Activated CD4-positive, CD25-positive, alpha-beta regulatory T cell treated with anti-CD3 and anti-CD28 coated beads, Interleukin-2, amount 50 U/mL, for 24 hours (primary cell): Measurements from ENCODE around the gene SH2D7.

Source experiments
- ATAC-seq, 2 donors: fragments of 150-1000 bp; cut with Tn5 transposase; one replicate each; pipeline ENCODE4 v1.10.0; 2021; ENCODE audit warnings: mild to moderate bottlenecking in 1 of 2, moderate library complexity in 1 of 2

Gene SH2D7

DNA sequence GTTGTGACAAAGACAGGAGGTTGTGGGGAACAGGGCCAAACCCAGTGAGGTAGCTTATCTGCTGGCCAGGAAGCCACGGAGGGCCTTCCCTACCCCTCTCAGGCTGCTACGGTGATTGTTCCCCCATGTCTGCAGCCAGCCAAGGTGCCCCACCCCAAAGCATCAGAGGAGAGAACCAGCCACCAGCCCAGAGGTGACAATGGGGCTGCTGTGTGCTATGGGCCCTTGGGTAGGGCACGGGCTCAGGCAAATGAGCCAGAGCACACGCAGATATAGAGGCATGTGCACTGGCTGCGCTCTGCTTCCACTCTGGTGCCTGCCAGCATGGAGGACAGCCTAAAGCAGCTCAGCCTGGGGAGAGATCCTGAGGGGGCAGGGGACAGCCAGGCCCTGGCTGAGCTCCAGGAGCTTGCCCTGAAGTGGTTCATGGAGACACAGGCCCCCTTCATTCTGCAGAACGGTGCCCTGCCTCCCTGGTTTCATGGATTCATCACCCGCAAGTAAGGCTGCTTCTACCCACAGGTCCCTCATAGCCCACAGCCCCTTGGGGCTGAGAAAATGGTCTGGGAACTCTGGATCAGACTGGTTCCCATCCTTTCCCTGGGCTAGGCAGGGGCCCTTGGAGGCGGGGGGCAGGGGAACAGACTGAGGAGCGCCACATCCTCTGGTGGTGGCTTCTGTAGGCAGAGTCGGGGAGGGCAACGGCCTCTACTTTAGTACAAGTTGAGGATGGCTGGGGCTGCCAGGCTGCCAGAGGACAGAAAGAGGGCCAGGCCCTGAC is at the start of gene SH2D7:
Gene SH2D7, plus strand, starts transcription at position 301 of the 781 bp plus-strand sequence. Its CDS starts 24 bp downstream, at position 325.
- ATAC-seq: no peak

DNA sequence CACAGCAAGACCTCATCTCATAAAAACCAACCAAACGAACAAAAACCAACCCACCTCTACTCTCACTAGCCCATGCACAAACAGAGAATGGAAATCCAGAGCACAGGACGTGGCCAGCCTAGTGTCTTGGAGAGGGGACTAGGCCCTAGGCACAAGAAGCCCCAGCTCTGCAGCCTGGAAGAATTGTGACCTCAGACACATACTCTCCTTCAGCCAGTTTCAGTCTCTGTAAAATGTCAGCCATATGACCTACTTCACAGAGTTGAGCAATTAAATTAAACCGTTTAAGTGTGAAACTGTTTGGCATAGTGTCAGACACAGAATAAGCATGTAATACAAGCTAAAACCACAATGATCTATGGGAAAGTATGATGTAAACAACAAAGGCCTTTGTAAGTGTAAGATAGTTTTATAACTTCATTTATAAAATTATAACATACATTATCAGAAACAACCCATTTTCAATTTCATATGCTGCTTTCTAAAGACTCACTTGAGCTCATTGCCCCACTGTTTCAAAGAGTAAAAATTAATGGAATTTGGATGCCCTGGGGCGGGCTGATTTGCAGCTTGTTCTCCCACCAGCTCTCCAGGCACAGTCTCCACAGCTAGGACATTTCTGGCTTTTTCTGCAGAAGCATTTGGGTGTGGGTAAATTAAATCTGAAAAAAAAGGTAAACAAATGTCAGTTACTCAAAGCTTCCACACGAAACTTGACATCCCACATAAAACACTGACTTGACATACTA is 47.8 kb upstream of the SH2D7 start:
- peak; percentile 59 to 62 for ATAC-seq

DNA sequence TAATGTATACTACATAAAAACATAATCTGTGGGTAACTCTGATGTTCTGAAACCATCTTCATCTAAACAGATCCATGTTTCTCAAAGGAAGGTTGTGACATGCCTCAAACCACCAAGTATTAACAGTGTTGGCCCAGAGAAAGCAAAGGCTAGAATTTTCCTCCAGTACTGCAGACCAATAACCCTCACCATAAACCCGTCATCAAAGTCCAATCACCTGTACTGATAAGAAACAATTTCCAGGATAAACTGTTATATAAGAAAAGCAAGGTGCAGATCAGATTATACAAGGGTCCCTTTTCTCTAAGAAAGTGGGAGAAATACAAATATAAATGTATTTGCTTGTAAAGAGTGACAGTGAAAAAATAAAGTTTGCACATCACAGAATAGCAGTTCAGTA is 47.2 kb upstream of the SH2D7 start:
- ATAC-seq: no peak

DNA sequence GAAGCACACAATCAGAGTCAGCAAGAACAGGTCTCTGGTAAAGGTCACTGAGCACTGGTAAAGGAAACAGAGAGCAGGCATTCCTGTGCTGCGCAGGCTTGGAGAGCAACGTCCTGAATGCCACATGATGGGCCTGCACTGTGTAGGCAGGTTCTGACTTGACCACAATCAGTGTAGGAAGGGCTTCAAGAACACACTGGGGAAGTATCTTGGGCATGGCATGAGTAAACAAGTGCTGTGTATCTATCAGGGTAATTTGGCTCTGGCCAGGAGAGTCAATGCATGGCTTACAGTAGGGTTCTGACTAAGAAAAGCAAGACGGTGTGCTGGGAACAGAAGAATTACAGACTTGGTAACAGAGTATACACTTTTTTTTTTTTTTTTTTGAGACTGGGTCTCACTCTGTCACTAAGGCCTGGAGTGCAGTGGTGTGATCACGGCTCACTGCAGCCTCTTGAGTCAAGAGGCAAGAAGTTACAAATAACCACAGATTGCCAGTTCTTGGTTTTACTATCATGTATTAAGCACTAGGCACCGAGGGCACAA is 45.5 kb upstream of the SH2D7 start:
- peak; percentile 62 to 73 for ATAC-seq

DNA sequence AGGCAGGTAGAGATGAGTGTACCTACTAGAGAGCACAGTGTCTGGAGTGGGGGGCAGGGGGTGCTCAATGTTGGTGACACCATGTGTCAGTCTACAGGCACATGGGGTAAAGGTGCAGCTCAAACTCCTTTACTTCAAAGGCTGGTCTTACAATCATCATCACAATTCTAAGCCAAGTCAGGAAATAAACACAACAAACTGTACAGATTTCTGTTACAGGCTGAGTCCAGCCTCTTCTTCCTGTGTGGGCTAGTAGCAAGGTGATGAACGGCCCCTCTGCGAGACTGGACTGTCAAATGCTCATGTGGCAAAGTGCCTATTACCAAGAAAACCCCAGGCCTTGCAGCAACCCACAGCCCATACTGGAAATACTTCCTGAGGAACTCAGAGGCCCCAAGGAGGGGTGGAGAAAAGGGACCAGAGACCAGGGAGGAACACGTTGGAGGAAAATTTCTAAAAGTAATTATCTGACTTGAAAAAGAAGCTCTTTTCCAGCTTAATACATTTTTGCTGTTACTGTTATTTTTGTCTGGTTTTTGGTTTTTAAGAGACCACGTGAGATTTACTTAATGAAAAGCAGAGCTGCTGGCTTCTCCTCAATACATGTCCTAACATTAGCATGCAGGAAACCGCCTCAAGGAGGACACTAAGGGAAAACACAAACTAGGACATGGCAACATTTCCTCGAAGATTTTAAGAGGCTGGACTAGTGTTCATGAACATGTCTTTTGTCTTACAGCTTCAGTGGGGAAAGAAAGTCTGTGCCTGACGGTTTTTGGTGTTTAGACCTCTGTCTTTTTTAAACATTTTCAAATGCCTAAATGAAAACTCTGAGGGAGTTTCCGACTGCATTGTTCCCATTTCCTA is 44.4 kb upstream of the SH2D7 start:
- ATAC-seq: peak in 1 of 2 donors; percentile 12

DNA sequence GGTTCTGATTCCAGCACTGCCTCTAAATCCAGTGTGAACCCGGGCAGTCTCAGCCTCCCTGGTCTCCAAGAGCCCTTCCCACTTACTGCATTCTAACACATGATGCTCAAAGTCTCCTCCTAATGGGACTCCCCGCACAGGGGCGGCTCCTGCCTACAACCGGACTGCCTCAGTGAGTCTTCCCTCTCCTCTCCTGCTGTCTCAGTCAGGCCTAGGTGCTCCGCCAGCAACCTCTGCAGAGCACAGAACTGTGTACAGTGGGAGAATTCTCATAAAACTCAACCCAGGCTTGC is 43.8 kb upstream of the SH2D7 start:
- no peak for ATAC-seq

DNA sequence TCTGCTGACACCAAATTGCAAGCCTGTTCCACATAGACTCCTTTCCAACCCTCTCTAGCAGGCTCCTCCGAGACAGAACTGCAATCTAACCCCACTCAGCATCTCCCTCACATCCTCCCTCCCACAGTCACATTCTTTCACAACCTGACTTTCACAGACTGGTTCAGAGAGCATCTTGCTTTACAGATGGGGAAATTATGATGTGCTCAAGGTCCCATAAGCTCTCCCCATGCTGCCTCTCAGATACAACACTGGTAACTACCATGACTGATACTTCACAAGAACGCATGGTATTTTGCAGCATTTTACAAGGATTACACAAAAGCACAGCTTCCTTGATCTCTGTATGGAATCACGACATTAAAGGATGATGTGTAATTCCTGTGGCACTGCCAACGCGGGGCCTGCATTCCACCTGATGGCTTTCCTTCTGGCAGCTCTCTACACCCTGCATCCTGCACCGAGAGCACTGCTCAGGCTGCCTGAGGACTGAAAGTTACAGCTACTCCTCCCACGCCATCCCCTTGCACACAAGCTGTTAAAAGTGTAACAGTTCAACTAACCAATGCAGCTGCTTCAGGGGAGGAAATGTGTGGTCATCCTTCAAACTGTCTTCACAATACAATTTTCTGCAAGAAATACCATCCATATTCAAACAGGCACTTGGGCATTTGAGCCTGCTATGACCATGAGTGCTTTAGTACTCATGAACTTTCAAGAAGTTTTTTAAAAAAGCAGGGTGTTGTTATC is 42.5 kb upstream of the SH2D7 start:
- ATAC-seq: peak; percentile 57 to 60

DNA sequence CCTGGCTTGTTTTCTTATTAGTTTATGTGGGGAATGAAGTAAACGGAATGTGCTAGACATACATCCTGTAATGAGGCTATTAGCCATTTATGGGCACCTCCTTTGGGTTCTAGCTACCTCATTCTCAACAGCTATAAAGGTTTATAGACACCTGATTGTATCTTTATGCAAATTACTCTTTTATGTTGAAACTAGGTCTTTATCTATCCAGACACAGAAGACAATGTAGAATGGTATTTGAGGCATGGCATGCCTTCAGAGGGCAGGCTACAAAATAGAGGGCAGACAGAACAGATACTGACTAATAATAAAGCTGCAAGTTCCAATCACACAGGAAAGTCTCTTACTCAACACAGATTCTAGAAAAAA is 41.9 kb upstream of the SH2D7 start:
- peak in 1 of 2 donors; percentile 8 for ATAC-seq

DNA sequence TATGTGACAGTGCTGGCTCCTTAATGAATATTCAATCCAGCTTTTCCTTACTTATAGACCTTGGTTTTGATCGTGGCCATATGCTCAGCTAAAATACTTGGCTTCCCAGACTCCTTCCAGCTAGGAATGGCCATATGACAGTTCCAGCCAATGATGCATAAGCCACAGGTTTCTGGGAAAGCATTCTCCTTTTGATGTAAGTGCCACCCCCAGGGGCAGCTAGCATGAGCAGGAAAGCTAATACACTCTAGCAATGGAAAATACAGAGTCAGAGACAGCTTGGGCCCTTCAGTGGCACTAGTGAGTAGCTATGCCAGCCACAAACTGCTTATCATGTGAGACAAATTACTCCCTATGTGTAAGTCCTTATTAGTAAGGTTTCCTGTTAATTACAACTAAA is 41.5 kb upstream of the SH2D7 start:
- peak; percentile 23 to 44 for ATAC-seq

DNA sequence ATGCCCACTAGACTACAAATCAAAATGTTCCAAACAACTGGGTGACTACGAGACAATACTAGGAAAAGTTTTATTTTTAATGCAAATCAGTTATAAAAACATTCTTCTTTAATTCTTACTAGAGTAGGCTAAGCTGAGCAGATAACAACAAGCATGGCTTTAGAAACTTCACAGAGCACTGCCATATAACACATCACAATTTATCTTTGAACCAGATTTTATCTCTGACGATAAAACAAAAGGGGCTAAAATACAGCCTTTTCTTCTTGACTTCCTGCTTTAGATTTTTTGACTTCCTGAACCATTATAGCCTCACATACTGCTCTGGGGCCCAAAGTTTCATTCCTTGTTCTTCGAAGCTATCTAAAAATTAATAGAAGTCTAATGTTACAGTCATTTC is 40.8 kb upstream of the SH2D7 start:
- no peak for ATAC-seq

DNA sequence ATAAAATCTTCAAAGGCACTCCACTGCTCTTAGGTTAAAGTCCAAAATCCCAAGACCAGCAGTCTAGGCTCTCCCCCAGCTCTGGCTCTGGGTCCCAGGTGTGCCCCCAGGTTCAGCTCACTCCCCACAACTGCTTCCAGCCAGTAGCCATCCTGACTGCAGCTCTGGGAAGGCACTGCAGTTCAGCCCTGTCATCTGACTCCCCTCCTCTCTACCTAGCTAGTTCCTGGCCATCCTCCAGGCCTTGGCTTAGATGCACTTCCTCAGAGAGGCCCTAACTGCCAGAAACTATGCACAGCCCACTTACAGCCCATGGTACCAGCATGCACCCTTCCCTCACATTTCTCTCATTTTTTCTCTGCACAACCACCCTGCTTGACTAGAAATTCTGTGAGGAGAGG is 40.4 kb upstream of the SH2D7 start:
- ATAC-seq: no peak

DNA sequence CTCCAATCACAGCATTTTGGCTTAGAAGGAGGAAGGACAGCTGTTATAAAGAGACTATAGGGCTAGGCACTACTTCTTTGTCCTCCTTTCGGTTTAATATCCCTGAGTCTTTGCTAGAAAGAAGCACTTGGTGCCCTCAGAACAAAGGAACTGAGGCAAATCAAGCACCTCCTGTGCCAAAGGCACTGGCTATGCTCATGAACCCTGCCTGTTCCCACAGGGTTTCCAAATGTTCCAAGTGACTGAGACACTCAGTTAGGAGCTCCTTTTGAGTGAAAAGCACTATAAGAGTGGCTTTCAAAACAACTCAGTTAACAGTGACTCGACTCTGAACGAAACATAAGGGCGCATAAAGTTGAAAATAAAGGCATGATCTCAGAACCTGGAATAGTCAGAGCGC is 39.8 kb upstream of the SH2D7 start:
- peak; percentile 10 to 31 for ATAC-seq

DNA sequence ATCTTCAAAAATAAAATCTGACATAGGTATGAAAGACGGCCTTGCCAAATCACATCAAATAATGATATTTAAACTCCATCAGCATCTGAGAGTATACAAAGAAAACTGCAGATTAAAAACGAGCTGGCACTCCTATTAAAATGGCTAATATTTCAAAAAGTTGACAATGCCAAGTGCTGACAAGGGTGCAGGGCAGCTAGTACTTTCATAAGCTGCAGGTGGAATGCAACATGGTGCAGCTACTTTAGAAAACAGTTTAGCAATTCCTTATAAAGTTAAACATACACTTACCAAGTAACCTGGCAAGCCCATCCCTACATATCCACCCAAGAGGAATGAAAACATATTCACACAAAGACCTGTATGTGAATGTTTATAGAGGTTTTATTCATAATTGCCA is 37.8 kb upstream of the SH2D7 start:
- ATAC-seq: no peak

DNA sequence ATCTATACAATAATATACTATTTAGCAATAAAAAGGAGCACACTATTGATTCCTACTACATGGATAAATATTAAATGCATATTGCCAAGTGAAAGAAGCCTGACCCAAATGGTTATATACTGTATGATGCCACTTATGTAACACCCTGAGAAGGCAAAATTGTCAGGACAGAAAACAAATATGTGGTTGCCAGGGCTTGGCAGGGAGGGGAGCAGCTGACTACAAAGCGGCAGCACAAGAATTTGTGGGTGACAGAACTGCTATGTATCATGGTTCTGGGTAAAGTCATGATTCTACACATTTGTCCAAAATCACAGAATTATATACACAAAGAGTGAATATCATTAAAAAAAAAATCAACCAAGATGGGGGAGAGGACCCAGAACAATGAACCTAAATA is 37.4 kb upstream of the SH2D7 start:
- ATAC-seq: no peak

DNA sequence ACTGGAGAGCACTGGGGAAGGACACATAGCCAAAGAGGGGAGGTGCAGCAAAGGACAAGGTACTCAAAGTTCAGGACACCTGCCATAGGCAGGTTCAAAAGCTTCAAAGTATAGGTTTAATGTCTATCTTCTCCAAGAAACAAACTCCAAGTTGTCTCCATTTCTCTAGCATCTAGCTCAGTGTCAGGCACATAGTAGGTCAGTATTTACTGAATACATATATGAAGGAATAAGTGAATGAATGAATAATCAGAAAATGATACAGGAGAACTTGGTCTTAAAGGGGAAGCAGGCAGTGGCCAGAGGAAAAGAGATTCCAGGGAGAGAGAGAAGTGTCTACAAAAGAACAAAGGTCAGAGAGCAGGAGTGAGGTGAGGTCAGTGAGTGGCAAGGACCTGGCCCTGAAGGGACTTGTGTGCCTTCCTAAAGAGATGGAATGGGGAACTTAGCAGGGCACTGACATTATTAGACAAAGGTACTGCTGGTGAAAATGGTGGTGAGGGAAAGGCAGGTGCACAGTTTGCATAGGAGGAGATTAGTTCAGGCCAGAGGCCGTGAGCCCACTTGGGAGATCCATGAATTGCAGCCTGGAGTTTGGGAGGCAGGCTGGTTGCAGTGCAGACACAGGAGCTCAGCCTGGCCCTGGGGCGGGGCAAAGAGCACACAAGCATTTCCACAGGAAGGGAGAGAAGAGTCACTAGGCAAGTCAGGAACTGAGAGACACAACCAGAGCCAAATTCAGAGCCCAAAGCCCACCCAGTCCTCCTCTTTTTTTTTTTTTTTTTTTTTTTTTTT is 36.2 kb upstream of the SH2D7 start:
- ATAC-seq: no peak

DNA sequence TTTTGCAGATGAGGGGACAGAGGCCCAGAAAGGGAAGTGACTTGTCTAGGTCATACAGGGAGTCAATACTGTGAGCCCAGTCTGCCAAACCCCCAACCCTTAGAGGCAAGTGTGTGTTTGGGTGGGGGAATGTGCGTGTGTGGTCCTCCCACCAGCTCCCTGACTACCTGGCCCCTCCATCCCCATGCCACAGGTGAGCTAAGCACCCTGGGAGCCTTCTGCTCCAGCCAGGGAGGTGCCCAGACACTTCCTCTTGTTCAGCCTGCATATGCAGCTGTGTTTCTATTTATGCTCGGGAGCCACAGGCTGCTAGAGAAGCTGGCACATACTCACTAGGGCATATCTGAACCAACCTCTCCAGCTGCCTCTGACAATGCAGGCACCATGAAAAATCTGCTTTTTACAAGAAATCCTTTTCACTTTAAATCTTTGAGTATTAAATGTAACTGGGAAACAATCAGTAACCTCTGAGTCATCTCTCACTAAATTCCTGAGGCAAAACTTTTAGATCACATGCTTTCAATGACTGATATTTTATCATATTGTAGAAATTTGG is 35.6 kb upstream of the SH2D7 start:
- peak; percentile 41 to 49 for ATAC-seq

DNA sequence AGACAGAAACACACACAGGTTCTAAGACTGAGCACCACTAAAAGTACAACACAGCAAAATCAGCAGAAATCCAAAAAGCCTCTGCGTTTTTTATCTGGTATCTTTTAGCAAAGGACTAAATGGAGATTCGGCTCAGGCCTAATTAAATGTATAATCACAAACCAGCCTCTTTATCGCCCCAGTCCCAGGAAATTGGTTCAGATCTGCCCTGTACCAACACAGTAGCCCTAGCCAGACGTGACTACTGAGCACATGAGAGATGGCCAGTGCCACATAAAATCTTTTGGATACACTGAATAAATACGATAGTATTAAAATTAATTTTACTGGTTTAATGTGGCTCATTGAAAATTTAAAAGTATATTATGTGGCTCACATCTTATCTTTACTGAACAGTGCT is 34.6 kb upstream of the SH2D7 start:
- no peak for ATAC-seq

DNA sequence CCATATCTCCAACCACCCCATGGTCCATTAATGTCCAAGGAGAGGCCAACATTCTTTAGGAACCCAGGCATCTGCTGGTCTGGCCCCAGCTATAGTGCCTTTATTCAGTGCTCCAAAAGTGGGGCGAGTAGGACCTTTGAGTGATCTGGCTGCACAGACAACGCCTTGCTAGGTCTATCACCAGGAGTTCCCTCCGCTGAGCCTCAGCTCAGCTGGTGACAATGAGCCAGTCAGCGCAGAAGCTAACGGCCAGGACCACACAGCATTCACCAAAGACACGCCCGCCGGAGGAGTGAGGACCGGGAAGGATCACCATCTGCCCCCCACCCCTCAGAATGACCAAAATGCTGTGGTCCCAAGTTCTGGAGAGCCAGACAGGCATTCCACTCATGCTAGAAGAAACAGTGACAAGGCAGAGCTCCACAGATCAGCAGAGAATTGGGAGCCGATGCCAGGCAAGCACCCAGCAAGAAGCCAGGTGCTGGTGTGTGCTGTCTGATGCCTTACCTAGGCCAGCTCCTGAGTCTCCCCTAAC is 33.9 kb upstream of the SH2D7 start:
- ATAC-seq: no peak

DNA sequence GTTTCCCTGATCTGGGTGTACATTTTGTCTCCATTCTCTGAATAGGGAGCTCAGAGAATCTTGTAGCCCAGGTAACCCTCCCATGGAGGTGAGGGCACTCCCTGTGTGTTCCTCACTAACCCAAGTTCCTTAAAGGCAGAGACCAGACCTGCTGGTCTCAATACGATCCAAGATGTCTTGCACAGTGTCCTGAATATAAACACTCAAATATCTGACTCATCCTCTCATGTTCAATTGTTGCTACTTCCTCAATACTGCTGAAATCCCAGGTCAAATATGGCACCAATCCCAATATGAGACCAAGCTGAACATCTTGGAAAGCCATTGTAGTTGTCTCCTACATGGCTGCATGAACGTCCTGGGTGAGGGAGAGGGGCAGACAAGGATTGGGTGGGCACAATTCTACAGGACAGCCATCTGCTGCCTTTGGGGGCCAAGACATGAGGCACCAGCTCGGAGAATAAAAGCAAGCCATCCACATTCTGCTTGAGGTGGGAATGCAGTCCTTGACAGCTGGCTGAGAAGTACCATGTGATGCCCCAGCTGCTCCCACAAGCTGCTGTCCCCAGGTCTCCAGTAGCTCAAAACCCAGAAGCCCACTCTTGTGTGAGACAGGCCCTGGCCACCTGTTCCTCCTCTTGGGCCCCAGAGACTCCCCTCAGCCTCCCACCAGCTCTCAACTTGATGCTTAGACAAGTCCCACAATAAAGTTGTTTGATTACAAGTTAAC is 33.1 kb upstream of the SH2D7 start:
- ATAC-seq: no peak

DNA sequence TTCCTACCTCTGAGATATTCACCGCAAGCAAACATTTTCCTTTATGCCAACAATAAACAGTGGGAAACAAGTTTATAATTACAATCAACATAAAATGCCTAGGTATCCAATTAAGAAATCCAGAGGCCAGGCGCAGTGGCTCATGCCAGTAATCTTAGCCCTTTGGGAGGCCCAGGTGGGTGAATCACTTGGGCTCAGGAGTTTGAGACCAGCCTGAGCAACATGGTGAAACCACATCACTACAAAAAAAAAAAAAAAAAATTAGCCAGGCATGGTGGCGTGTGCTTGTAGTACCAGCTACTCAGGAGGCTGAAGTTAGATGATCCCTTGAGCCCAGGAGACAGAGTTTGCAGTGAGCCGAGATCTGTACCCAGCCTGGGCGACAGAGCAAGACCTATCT is 32.1 kb upstream of the SH2D7 start:
- ATAC-seq: peak in 1 of 2 donors; percentile 19
